DMS79 (cell line): Measurements from ENCODE around the gene PDZD7.
A peak's percentile ranks its signal among the peaks of the same experiment; 100 is the strongest.

ENCODE experiments used
- DNase-seq: peaks from one replicate; lab custom pipeline; 2025; lab: John Stamatoyannopoulos, UW

The PDZD7 gene

DNA sequence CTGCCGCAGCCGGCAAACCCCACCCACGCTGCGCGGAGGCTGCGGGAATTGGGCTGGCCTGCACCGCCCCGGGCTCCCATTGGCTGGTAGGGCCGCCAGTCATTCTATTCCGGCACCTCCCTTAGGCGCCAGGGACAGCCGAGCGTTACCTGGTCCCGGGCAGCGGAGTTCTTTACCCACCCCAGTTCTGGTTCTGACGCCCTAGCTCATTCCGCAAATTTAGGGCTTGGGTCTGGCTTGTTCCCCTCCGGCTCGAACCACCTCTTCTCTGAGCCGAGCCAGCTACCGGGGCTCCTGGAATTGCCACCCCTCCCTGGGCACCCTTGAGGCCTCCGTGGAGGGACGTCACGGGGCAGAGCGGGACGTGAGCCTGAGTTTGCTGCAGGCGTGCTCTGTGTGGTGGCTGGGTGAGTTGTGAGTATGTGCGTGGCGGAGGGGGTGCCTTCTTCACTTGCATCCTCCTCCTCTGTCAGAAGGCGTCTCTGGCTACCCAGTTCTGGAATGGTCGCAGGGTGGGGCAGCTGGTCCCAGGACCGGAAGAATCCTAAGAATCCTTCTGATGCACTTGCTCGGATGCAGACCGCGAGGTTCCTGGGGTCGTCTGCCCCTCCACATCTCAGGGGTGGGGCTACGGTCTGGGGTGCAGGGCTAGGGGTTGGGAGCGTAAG is at the start of gene PDZD7, which contains the start of gene SFXN3:
Gene PDZD7, minus strand, starts transcription at position 2 of the 668 bp plus-strand sequence. CDS start 910 bp downstream, outside the sequence.
Gene SFXN3, plus strand, starts transcription at position 107 of the 668 bp plus-strand sequence. CDS start 3,461 bp downstream, outside the sequence.
- DNase-seq: peak; percentile 33

DNA sequence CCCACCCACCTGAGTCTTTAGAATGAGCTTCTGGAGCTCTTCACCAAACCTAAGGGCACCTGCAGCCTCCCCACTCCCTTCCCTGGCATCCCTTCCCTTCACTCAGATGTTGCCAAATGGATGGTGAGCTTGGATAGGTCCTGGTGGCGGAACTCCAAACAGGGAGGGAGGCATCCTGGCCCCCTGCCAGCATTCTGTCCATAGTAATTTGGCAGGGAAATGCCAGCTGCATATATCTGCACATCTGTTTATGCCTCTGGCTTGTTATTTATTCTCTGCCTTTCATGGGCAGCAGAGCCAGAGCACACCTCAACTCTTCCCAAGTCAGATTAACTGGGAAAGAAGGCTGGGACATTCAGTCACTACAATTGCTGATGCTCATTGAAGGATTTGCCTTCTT is 48.9 kb upstream of the PDZD7 start:
- DNase-seq: no peak

DNA sequence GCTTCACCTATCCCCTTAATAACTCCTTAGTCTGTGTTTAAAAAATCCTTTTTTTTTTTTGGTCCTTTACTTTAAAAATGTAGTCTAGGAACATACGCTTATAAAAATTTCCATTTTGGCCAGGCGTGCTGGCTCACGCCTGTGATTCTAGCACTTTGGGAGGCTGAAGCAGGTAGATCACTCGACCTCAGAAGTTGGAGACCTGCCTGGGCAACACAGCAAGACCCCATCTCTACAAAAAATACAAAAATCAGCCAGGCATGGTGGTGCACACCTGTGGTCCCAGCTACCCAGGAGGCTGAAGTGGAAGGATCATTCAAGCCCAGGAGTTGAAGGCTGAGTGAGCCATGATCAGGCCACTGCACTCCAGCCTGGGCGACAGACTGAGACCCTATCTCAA is 45.7 kb upstream of the PDZD7 start:
- no peak for DNase-seq

DNA sequence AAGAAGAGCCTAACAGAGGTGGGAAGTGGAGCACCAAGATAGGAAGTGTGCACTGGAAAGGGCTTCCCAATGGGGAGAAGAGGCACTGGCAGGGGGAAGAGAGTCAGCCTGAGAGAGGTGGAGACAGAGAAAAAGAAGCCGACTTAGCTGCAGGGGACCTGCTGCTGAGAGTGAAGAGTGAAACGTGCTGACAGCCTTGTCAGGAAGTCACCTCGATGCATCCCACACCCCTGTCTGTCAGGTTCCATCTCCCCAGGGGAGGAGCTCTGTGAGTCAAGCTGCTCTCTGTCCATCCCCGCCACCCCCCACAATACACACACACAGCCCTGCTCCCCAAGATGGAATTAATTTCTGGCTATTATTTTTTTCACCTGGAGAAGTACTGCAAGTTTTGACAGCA is 44.8 kb upstream of the PDZD7 start:
- no peak for DNase-seq

DNA sequence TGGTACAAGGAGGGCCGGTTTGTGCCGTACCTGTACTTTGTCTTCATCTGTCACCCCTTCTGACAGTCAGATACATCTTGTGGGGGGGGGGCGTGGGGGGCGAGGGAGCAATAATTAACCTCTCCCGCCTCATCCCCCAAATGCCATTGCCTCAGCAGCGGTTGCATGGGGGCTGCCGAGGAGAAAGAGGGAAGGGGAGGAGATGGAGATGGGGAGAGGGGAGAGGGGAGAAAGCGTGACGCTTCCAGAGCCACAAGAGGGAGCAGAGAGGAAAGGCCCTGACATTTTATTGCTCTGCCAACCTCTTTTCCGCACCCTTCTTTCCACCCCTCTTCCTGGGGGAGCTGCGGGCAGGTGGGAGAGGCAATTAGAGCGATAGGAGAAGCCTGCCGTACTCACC is 42.7 kb upstream of the PDZD7 start:
- DNase-seq: no peak

DNA sequence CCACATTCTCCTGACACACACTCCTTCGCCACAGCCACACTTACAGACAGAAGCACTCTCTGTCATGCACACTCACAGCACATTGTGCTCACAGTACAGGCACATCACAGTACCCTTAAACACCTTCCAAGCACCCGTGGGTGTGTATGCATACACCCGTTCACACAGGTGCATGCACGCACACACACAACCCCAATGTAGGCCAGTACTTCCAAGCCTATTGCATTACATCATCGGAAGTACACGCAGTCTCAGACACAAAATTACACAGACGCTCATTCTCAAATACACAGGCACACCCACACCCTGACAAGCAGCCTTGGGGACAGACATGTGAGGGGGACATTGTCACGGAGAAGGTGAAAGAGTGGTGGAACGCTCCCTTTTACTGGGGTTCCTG is 42.0 kb upstream of the PDZD7 start:
- no peak for DNase-seq

DNA sequence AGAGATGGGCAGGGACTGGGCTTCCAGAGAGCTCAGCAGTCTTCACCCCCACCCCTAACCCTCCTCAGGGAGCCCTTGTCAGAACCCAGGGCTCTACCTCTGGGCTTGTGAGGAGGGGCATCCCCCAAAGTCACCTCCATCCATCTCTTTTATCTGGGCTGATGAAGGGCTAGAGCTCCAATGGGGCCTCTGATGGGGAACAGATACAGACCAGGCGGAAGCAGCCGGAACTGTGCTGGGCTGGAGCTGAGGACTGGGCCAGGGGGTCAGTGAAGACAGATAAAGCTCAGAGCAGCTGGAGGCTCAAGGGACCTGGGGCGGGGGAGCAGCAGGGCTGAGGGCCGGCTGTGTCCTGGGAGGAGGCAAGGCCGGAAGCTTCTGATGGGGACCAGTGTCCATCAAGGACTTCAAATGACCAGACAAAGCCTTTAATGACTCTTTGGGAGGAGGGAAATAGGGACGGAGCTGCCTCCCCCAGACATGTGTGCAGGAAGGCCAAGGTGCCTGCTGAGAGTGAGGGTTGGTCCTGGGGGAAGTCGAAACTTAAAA is 41.0 kb upstream of the PDZD7 start:
- DNase-seq: no peak

DNA sequence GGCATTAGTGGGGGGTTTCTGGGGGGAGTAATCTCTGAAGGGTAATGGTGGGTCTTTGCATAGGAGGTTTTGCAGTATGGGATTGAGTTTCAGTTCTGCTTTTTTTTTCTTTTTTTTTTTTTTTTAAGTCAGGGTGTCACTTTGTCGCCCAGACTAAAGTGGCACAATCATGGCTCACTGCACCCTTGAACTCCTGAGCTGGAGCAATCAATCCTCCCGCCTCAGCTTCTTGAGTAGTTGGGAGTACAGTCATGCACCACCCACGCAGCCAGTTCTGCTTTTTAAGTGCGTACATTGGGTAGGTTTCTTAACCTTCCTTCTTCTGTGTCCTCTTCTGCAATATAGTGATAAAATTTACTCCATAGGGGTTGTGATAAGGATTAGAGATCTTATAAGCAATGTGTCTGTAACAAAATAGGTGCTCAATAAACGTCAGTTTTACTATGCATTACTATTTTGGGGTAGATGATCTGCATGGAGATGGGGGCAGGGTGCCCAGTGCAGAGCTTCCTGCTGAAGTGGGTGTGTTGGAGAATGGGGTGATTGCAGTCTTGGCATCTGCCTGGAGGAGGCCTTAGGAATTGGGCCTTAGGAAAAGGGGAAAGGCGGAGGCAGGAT is 40.4 kb upstream of the PDZD7 start:
- no peak for DNase-seq

DNA sequence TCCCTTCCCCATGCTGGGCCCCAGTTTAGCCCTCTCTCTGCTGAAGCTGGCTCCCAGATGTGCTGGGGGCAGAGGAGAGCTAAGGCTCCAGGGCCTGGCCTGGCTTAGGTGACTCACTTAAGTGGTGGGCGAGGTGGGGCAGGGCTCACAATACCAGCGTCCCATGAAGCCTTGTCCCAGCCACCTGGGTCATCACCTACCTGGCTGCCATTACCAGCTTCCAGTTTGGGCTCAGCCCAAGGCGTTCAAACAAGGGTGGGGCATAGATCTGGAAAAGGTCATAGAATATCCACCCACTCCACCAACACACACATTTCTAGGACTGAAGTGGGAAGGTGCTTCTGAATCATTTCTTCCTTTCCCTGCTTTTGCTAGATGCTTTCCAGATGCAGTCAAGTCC is 39.2 kb upstream of the PDZD7 start:
- no peak for DNase-seq

DNA sequence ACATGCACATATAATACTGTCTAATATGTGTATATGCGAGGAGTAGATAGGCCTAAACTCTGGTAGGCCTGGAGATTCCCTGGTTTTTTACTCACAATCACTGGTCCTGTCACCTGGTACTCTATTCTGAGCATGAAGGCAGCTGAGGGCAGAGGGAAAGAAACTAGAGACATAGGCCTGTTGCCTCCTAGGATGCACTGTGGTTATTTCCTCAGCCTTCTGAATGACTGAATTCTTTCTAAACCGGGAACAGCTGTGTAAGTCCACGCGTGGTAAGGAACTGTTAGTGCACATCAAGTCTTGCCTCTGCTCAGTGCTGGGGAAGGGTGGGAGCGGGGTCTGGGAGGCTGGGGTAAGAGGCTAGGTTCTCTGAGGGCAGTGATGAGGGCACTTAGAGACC is 38.5 kb upstream of the PDZD7 start:
- no peak for DNase-seq

DNA sequence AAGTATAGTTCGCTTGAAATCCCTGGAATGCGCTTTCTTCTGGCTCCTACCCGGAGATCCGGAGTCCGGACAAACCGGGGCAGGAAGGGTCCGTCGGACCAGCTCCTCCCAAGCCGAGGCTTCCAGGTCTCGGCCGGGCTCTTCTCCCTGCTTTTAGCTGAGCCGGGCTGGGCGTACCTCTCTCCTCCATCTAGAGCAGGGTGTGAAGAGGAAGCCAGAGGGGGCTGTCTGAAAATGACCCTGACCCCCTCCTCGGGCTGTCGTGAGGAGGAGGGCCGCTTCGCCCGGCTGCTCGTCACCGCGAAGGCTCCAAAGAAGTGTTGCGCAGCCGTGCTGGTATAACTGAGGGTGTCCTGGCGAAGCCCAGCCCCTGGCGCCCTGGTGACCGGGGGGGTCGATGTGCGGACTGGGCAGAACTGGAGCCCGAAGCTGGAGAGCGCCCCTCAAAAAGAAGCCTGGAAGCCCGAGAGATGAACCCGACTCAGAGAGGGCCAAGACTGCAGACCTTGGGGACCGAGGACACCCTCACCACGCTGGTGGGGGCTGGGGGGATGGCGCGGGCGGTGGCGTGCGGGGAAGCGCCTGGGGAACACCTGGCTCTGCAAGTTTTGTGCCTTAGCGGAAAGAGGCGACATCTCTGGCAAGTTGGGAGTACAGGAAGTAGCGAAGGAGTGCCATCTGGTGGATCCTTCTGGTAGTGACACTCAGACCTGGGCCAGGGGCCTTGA is 36.6 kb upstream of the PDZD7 start:
- peak; percentile 35 for DNase-seq

DNA sequence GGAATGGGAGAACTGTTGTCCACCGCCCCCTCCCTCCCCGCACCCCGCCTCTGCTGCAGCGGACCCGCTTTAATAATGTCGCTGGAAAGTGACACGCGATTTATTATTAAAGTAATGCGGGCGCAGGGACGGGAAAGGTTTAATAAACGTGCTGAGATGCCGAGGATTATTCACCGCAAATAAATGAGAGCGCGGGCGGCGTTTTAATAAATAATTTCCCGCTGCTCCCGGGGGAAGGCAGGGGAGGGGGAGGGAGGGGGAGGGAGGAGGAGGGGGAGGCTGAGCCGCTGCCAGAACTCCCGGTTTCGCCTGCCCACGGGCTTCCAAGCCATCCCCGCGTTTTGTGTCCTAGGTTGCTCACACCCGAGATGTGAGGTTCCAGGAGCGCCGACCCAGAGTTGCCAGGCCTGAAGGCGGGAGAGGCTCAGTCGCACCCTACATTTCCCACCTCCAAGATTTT is 36.0 kb upstream of the PDZD7 start:
- no peak for DNase-seq

DNA sequence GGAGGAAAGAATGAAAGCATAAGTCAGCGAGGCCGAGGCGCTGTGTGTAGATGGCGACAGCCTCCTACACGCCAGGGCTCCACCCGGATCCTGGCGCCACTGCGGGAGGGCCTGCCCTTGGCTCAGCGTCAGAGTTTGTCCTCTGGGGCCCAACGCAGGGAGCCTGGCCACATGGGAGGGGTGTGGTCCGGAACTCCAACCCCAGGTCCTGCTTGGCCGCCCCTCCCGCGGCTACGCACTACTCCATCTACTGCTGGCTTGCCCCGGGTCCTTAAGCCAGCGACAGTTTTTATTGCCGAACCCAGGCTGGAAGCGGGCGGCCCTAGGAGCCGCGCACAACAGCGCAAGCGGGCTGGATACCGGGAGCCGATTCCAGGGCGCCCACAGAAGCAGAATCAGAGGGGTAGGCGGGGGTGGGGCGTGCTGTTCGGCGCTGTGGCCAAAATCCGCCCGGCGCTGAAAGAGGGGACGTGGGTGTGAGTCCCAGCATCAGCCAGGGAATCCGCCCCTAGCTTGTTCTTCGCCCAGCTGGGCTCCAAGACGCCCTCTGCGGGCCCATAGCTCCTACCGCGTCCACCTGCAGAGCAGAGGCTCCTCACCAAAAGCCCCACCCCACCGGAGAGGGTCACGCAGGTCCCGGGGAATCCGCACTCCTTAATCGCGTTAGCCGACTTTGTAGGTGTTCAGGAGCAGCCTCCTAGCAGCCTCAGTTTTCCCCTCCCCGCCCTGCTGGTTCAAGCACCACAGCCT is 35.4 kb upstream of the PDZD7 start:
- peak; percentile 9 for DNase-seq

DNA sequence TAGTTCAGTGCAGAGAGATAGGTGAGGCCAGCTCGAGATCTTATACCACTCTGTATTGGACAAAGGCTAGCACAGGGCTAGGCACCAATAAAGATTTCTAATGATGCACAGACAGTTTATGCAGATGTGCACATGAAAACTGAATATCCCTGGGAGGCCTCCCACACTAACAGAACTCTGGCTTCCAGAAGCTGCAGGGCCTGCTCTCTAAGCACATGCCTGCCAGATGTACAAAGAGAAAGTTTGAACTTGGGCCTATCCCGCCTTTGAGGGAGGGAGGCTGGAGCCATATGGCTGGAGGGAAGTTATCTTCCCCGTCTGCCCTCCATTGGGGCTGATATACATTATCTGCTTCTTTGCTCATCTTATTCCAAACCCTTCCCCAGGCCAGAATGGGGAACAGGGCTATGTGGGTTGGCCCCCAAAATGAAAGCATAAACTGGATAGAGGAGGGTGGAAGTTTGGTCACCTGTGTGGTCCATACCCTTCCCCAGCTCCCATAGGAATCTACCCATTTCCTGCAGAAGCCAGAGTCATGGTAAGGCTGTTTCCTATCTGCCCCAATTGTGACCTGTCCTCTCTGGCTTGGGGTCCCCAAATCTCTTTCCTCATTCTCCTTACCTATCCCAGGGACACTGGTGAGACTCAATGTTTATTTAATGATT is 34.7 kb upstream of the PDZD7 start:
- DNase-seq: no peak

DNA sequence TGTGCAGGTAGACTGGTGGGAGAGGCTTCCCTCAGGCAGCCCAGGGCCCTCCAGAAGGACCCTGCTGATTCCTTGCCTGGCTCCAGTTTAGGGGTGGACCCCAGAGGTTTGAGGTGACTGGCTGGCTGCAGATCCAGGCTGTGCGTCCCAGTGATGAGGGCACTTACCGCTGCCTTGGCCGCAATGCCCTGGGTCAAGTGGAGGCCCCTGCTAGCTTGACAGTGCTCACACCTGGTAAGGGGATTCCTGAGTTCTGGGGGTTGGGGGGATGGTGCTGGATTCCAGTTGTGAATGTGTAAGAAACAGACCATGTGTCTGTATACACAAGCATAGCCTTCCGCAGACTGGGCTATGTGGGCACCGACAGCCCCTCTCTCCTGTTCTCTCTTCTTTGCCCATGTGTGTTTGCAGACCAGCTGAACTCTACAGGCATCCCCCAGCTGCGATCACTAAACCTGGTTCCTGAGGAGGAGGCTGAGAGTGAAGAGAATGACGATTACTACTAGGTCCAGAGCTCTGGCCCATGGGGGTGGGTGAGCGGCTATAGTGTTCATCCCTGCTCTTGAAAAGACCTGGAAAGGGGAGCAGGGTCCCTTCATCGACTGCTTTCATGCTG is 33.6 kb upstream of the PDZD7 start:
- no peak for DNase-seq

DNA sequence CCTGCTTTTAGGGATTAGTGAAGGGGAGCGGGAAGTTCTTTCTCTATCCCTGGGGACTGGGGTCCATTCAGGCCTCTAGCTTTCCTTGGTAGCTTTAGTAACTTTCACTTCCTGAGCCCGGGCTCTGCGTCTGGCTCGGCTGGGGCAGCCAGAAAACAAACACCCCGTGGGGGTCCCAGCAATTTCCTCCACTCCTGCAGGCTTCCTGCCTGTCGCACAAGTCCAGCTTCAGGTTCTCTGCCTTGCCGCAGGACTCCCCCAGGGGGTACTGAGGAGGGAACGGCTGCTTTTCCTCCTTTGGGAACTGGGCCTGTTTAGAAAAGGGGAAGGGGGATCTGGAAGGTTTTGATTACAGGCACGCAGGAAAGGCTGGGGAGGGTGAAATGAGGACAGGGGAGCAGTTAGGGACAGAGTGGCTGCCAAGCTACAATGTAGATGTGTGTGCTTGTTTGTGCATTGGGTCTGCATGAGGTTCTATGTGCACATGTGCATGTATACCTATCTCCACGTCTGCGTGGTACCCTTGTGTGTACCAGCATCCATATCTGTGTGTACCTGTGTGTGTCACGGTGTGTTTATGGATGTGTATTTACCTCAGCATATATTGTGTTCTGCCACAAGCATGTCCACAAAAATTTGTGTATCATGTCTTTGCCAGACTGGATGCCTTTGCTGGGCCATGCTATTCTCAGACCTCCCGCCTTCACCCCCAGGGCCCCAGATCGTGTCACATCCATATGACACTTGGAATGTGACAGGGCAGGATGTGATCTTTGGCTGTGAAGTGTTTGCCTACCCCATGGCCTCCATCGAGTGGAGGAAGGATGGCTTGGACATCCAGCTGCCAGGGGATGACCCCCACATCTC is 32.9 kb upstream of the PDZD7 start:
- DNase-seq: no peak

DNA sequence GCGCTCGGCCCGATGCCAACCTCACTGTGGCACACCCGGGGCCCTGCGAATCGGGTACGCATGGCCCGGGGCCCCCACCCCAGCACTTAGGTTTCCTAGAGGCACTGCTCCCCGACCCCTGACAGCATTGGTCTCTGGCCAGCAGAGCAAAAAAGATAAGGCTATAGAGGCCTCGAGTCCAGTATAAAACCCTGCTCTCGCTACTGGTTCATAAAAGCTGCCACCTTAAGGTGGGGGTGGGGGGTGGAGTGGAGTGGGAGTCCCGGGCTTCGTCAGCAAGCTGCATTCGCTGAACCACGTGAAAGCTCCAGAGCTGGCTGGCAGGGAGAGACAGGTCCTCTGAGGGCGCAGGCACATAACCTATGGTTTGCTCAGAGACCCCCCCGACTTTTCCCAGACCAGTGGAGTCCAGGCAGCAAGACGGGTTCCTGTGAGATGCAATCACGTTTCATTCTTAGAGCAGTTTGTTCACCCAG is 32.2 kb upstream of the PDZD7 start:
- no peak for DNase-seq

DNA sequence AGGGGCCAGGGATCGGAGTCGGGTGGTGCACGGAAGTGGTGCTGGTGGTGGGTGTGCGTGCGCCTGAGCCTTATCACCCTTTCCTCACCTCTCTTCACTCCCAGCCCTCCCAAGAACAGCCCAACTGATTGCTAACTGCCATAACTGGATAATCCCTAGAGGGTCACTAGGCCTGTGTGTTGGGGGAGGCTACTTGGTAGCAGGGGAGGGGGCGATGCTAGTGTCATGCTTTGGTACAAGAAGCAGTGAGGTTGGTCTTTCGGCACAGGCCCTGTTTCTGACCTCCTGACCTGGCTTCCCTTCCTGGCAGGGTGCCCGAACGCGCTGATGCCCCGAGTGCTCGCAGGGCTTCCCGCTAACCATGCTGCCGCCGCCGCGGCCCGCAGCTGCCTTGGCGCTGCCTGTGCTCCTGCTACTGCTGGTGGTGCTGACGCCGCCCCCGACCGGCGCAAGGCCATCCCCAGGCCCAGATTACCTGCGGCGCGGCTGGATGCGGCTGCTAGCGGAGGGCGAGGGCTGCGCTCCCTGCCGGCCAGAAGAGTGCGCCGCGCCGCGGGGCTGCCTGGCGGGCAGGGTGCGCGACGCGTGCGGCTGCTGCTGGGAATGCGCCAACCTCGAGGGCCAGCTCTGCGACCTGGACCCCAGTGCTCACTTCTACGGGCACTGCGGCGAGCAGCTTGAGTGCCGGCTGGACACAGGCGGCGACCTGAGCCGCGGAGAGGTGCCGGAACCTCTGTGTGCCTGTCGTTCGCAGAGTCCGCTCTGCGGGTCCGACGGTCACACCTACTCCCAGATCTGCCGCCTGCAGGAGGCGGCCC is 31.5 kb upstream of the PDZD7 start:
- peak; percentile 29 for DNase-seq

DNA sequence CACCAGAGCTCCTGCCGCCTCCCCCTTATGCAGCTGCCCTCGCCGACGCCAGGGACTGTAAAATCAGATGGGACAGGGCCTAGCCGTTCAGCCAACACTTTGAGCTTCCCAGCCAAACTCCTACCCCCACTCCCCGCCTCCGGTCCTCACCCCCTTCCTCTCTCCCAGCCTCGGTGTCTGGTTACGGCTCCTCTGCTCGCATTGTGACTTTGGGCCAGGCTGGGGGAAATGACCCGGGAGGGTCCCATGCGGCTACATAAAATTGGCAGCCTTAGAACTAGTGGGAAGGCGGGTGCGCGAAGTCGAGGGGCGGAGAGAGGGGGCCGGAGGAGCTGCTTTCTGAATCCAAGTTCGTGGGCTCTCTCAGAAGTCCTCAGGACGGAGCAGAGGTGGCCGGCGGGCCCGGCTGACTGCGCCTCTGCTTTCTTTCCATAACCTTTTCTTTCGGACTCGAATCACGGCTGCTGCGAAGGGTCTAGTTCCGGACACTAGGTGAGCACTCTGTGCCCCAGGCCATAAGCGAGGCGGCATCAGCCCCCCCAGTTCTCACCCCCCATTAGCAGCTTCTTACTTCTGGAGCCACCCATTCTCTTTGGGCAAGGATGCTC is 30.8 kb upstream of the PDZD7 start, which contains the start of gene KAZALD1:
Gene KAZALD1, plus strand, starts transcription at position 366 of the 608 bp plus-strand sequence. CDS start 604 bp downstream, outside the sequence.
- DNase-seq: no peak
